ENCODE results near the gene ZMYM2. TPM values are rescaled to one million over a fixed set of nuclear protein-coding genes. Genes with fewer than 3 reads are reported as not detected.

The ZMYM2 gene
- total and polyA plus RNA-seq, 2 of the 13 experiments (the other 11 are each of a cell fraction or from before 2014, with no cell fraction given), result 22.4 to 40.8 TPM

DNA sequence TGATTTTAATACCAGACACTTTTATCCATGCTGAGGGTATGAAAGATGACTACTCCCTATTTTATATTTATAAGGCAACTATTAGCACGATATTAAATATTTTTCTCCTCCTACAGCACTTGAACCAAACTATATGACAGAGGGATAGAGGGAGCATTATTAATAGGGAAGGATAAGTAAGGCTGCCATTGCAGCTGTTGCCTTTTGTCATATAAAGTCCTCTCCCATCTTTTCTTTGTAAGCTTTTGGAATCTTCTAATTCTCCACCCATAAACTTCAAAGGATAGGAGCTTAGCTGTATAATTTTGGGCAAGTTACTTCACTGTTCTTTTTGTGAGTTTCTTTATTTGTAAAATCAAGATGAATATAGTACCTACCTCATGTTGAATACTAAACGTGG, 95.4 kb downstream of the ZMYM2 start:
- FAIRE-seq (no peak), ATAC-seq (no peak), DNase-seq (ENCODE audit: low spot score) (no peak)
- CTCF ChIA-PET (ENCODE audit: low intra/inter-chr PET ratio, low total read pairs), result no interaction called here
- no peak overlapping the region for H3K9ac ChIP-seq (ENCODE audit: insufficient read depth, low read depth, low read length)
- WGBS (ENCODE audit: low lambda C conversion rate), result 96% methylated on average over 2 of the region's 2 CpGs
- no peak overlapping the region for H3K4me2 ChIP-seq (ENCODE audit: low read depth, low read length)
- H2AFZ ChIP-seq (ENCODE audit: low read length), result no peak overlapping the region
- POLR2A ChIA-PET, result no interaction called here
- no peaks in the 10 kb centered on the region for H3K9me3 ChIP-seq (ENCODE audit: low read length)
- no peaks in the 10 kb centered on the region for H4K20me1 ChIP-seq (ENCODE audit: insufficient read depth, low read length)
- H3K4me1 ChIP-seq (ENCODE audit: insufficient read depth, low read length), result no peaks in the 10 kb centered on the region
- peaks cover 3 to 8% of the 10 kb centered on the region in 2 experiments; a peak in 3 of 5 replicates for H3K36me3 ChIP-seq (replicated peaks in 1 of 2; ENCODE audit: control insufficient read depth in 1 of 2, insufficient read depth in 2 of 2, low read length in 2 of 2)
- no peak overlapping the region for H3K4me3 ChIP-seq (replicated peaks in 1 of 3; ENCODE audit: insufficient read depth in 1 of 3, low read depth in 2 of 3, low read length in 3 of 3)
- BruUV-seq (replicated peaks), result no TSS peak
- H3K27me3 ChIP-seq (ENCODE audit: control insufficient read depth in 1 of 2, insufficient read depth in 2 of 2, low read length in 2 of 2), result no peaks in the 10 kb centered on the region
- in situ Hi-C loops (cut with HindIII; ENCODE audit: extremely low pct_ligation_motif_present, low pct_unique_long_range_greater_than_20kb) (no loop called here), intact Hi-C loops (cut with micrococcal nuclease; ENCODE audit: unreplicated experiment) (no loop called here)
- no peak overlapping the region for H3K27ac ChIP-seq (ENCODE audit: extremely low read length, insufficient read depth, low read length)
- TF ChIP-seq KAT8 (CRISPR knock-in tag; IDR thresholded peaks at IDR 0.05) (no peak), ZNF263 (CRISPR knock-in tag; IDR thresholded peaks at IDR 0.05) (no peak), ZNF224 (CRISPR knock-in tag; IDR thresholded peaks at IDR 0.05) (no peak), ZFP62 (CRISPR knock-in tag; IDR thresholded peaks at IDR 0.05) (no peak), MED1 (CRISPR knock-in tag; IDR thresholded peaks at IDR 0.05) (no peak), PPARG (CRISPR knock-in tag; conservative IDR thresholded peaks at IDR 0.05) (no peak), SALL2 (CRISPR knock-in tag; IDR thresholded peaks at IDR 0.05) (no peak), ZNF296 (CRISPR knock-in tag; conservative IDR thresholded peaks at IDR 0.05) (no peak), ZFY (CRISPR knock-in tag; IDR thresholded peaks at IDR 0.05) (no peak)
- TF ChIP-seq, protein P1, sequence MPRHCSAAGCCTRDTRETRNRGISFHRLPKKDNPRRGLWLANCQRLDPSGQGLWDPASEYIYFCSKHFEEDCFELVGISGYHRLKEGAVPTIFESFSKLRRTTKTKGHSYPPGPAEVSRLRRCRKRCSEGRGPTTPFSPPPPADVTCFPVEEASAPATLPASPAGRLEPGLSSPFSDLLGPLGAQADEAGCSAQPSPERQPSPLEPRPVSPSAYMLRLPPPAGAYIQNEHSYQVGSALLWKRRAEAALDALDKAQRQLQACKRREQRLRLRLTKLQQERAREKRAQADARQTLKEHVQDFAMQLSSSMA (CRISPR knock-in tag; IDR thresholded peaks at IDR 0.05), result no peak
- TF ChIP-seq, protein P2, sequence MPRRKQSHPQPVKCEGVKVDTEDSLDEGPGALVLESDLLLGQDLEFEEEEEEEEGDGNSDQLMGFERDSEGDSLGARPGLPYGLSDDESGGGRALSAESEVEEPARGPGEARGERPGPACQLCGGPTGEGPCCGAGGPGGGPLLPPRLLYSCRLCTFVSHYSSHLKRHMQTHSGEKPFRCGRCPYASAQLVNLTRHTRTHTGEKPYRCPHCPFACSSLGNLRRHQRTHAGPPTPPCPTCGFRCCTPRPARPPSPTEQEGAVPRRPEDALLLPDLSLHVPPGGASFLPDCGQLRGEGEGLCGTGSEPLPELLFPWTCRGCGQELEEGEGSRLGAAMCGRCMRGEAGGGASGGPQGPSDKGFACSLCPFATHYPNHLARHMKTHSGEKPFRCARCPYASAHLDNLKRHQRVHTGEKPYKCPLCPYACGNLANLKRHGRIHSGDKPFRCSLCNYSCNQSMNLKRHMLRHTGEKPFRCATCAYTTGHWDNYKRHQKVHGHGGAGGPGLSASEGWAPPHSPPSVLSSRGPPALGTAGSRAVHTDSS (CRISPR knock-in tag; conservative IDR thresholded peaks at IDR 0.05), result no peak
- TF ChIP-seq, protein P3, sequence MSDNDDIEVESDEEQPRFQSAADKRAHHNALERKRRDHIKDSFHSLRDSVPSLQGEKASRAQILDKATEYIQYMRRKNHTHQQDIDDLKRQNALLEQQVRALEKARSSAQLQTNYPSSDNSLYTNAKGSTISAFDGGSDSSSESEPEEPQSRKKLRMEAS (IDR thresholded peaks at IDR 0.05), result no peak
- H3K79me2 ChIP-seq (ENCODE audit: insufficient read depth, low read length), result no peaks in the 10 kb centered on the region
